MM.1S (cell line): ENCODE results near the gene HS1BP3.
A peak's percentile ranks its signal among the peaks of the same experiment; 100 is the strongest.

Experiments
- DNase-seq: peaks from one replicate; pipeline ENCODE4 v3.0.0-alpha.2; 2015
- H2AFZ ChIP-seq: fragments of 300-600 bp; sonication (generic); 2 replicates; pipeline ENCODE4 v1.6.0; 2016; ENCODE audit warnings: antibody characterized with exemption, low read length
- H3F3A ChIP-seq: fragments of 300-600 bp; sonication (generic); 2 replicates; pipeline ENCODE4 v1.6.1; 2016; ENCODE audit warnings: mild to moderate bottlenecking, antibody characterized with exemption, low read length, moderate library complexity, mixed read lengths; ENCODE audit not compliant: insufficient read depth
- H3K27ac ChIP-seq: fragments of 300-600 bp; sonication (generic); 2 replicates; pipeline ENCODE4 v1.5.1; 2016; ENCODE audit warnings: mild to moderate bottlenecking, low read length
- H3K27me3 ChIP-seq: fragments of 300-600 bp; sonication (generic); replicated peaks from 2 replicates; pipeline ENCODE4 v1.6.0; 2016; ENCODE audit warnings: low read length; ENCODE audit not compliant: insufficient read depth
- H3K36me3 ChIP-seq: fragments of 300-600 bp; sonication (generic); replicated peaks from 2 replicates; pipeline ENCODE4 v1.6.1; 2016; ENCODE audit warnings: mild to moderate bottlenecking, low read length, mixed read lengths; ENCODE audit not compliant: insufficient read depth
- H3K4me1 ChIP-seq: fragments of 300-600 bp; sonication (generic); 2 replicates; pipeline ENCODE4 v1.6.1; 2016; ENCODE audit warnings: low read length, mixed read lengths
- H3K4me2 ChIP-seq: fragments of 300-600 bp; sonication (generic); 2 replicates; pipeline ENCODE4 v1.6.0; 2016; ENCODE audit warnings: low read depth, low read length
- H3K4me3 ChIP-seq: fragments of 300-600 bp; sonication (generic); 2 replicates; pipeline ENCODE4 v1.5.1; 2016; ENCODE audit warnings: low read length, mixed read lengths
- H3K79me2 ChIP-seq: fragments of 300-600 bp; sonication (generic); 2 replicates; pipeline ENCODE4 v1.6.1; 2016; ENCODE audit warnings: mixed run types, low read length, mixed read lengths
- H3K9ac ChIP-seq: fragments of 300-600 bp; sonication (generic); 2 replicates; pipeline ENCODE4 v1.6.1; 2016; ENCODE audit warnings: low read length, mixed read lengths
- H3K9me2 ChIP-seq: fragments of 300-600 bp; sonication (generic); replicated peaks from 2 replicates; pipeline ENCODE4 v1.6.1; 2016; ENCODE audit warnings: mild to moderate bottlenecking, low read length, mixed read lengths; ENCODE audit not compliant: insufficient read depth
- H3K9me3 ChIP-seq: fragments of 300-600 bp; sonication (generic); replicated peaks from 2 replicates; pipeline ENCODE4 v1.6.1; 2016; ENCODE audit warnings: mild to moderate bottlenecking, low read length, mixed read lengths; ENCODE audit not compliant: insufficient read depth
- H4K20me1 ChIP-seq: fragments of 300-600 bp; sonication (generic); 2 replicates; pipeline ENCODE4 v1.6.1; 2016; ENCODE audit warnings: mild to moderate bottlenecking, low read length, moderate library complexity, mixed read lengths; ENCODE audit not compliant: insufficient read depth
- EZH2 ChIP-seq: fragments of 300-600 bp; sonication (generic); optimal IDR thresholded peaks from 2 replicates; pipeline ENCODE3; 2017; ENCODE audit warnings: low read depth, mild to moderate bottlenecking, antibody characterized with exemption, low read length, mixed read lengths
- EZH2phosphoT487 ChIP-seq: fragments of 300-600 bp; sonication (generic); IDR thresholded peaks from 2 replicates; pipeline ENCODE4 v1.6.1; 2018; ENCODE audit warnings: antibody characterized with exemption, low read length
- TF ChIP-seq, protein P1 (sequence below): fragments of 300-600 bp; sonication (generic); IDR thresholded peaks from 2 replicates; pipeline ENCODE4 v1.5.1; 2016; ENCODE audit warnings: antibody characterized with exemption, low read length, mixed read lengths

HS1BP3 gene

GRCh38 chr2:20643060-20643459 is 7.8 kb downstream of the HS1BP3 start:
- TF ChIP-seq EZH2phosphoT487 (no peak), EZH2 (no peak)
- TF ChIP-seq, protein P1, sequence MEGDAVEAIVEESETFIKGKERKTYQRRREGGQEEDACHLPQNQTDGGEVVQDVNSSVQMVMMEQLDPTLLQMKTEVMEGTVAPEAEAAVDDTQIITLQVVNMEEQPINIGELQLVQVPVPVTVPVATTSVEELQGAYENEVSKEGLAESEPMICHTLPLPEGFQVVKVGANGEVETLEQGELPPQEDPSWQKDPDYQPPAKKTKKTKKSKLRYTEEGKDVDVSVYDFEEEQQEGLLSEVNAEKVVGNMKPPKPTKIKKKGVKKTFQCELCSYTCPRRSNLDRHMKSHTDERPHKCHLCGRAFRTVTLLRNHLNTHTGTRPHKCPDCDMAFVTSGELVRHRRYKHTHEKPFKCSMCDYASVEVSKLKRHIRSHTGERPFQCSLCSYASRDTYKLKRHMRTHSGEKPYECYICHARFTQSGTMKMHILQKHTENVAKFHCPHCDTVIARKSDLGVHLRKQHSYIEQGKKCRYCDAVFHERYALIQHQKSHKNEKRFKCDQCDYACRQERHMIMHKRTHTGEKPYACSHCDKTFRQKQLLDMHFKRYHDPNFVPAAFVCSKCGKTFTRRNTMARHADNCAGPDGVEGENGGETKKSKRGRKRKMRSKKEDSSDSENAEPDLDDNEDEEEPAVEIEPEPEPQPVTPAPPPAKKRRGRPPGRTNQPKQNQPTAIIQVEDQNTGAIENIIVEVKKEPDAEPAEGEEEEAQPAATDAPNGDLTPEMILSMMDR, result no peak
- no peaks in the 10 kb centered on the region for H3K9me3 ChIP-seq
- H3F3A ChIP-seq, result no peaks in the 10 kb centered on the region
- no peak for DNase-seq
- no peak overlapping the region for H2AFZ ChIP-seq
- H3K4me2 ChIP-seq, result no peak overlapping the region
- no peak overlapping the region for H3K27ac ChIP-seq
- H3K4me1 ChIP-seq, result no peaks in the 10 kb centered on the region
- H3K36me3 ChIP-seq, result no peaks in the 10 kb centered on the region
- H3K4me3 ChIP-seq, result no peak overlapping the region
- H3K79me2 ChIP-seq, result peaks cover 8% of the 10 kb centered on the region; the same call in 1 of the 2 replicates
- H3K9me2 ChIP-seq, result no peaks in the 10 kb centered on the region
- no peaks in the 10 kb centered on the region for H3K27me3 ChIP-seq
- H3K9ac ChIP-seq, result no peak overlapping the region
- no peaks in the 10 kb centered on the region for H4K20me1 ChIP-seq

DNA sequence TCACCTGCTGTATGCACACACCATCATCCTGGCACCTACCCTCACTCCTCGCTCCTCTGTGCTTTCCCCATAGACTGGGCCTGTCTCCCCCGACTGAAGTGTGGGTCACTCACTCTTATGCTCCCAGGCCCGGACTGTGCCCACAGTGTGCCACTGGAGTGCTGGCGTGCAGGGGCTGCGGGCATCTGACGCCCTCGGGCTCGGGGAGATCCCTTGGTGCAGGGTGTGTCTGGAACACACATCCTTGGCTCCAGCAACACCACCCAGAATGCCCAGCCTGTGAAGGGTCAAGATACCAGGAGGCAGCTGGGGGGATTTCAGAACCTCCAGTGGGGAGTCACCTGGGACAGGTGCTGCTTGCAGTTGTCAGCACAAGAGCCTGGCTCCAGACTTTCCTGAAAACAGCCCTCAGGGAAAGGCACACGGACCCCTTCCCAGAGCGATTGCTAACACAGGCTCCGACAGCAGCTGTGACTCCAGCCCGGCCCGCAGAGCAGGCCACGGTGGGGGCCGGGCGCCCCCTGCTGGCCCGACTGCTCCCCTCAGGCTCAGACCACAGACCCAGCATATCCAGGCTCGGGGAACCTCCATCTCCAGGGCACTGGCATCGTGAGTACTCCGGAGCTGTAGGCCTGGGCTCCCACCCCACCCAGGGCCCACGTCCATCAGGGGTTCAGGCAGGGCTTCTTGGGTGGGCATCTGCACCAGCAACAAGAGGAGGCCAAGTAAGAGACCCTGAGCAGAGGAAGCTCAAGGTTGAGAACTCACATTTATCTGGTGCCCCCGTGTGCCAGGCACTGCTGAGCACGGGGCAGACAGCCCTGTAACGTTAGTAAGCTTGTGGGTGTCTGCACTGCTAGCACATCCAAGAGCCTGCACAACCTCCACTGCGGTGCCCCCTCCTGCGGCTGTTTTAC is 8.6 kb downstream of the HS1BP3 start:
- Histone ChIP-seq H3K36me3 (no peaks in the 10 kb centered on the region), H3K27me3 (no peaks in the 10 kb centered on the region), H3K9ac (no peak overlapping the region), H3K9me3 (no peaks in the 10 kb centered on the region), H3K4me3 (no peak overlapping the region), H3K27ac (no peak overlapping the region), H4K20me1 (no peaks in the 10 kb centered on the region), H2AFZ (no peak overlapping the region), H3K9me2 (no peaks in the 10 kb centered on the region), H3F3A (no peaks in the 10 kb centered on the region), H3K79me2 (peaks cover 5% of the 10 kb centered on the region; the same call in 1 of the 2 replicates), H3K4me2 (no peak overlapping the region), H3K4me1 (no peaks in the 10 kb centered on the region)
- no peak for TF ChIP-seq EZH2
- TF ChIP-seq, protein P1, result peak; percentile 95
- no peak for TF ChIP-seq EZH2phosphoT487
- peak; percentile 72 for DNase-seq

GRCh38 chr2:20641123-20641985 is 9.5 kb downstream of the HS1BP3 start:
- Histone ChIP-seq H2AFZ (no peak overlapping the region), H3K79me2 (peaks cover 5% of the 10 kb centered on the region; the same call in 1 of the 2 replicates), H3K9me2 (no peaks in the 10 kb centered on the region), H3K36me3 (no peaks in the 10 kb centered on the region), H3K9me3 (no peaks in the 10 kb centered on the region), H3K4me3 (no peak overlapping the region), H3K4me2 (no peak overlapping the region), H3K27ac (no peak overlapping the region), H3K27me3 (no peaks in the 10 kb centered on the region), H3F3A (no peaks in the 10 kb centered on the region), H3K4me1 (no peaks in the 10 kb centered on the region), H4K20me1 (no peaks in the 10 kb centered on the region), H3K9ac (no peak overlapping the region)
- TF ChIP-seq EZH2phosphoT487, result no peak
- TF ChIP-seq, protein P1, result no peak
- no peak for TF ChIP-seq EZH2
- no peak for DNase-seq
